Astrocyte (in vitro differentiated cells and primary cell): ENCODE measurements around the gene RLN3.

Experiments
- EZH2 ChIP-seq: IDR thresholded peaks from 2 replicates; pipeline ENCODE4 v1.6.1; 2012; ENCODE audit warnings: mild to moderate bottlenecking, low read length, inconsistent platforms; ENCODE audit not compliant: insufficient read depth
- TF ChIP-seq, protein P1 (sequence below): IDR thresholded peaks from 2 replicates; pipeline ENCODE4 v1.5.1; 2011; ENCODE audit warnings: low read depth, mild to moderate bottlenecking, inconsistent platforms, low read length, moderate library complexity; ENCODE audit not compliant: insufficient read depth

GRCh38 chr19:14005349-14006084, 22.4 kb upstream of the RLN3 start:
- TF ChIP-seq, protein P1, sequence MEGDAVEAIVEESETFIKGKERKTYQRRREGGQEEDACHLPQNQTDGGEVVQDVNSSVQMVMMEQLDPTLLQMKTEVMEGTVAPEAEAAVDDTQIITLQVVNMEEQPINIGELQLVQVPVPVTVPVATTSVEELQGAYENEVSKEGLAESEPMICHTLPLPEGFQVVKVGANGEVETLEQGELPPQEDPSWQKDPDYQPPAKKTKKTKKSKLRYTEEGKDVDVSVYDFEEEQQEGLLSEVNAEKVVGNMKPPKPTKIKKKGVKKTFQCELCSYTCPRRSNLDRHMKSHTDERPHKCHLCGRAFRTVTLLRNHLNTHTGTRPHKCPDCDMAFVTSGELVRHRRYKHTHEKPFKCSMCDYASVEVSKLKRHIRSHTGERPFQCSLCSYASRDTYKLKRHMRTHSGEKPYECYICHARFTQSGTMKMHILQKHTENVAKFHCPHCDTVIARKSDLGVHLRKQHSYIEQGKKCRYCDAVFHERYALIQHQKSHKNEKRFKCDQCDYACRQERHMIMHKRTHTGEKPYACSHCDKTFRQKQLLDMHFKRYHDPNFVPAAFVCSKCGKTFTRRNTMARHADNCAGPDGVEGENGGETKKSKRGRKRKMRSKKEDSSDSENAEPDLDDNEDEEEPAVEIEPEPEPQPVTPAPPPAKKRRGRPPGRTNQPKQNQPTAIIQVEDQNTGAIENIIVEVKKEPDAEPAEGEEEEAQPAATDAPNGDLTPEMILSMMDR = no peak
- no peak for TF ChIP-seq EZH2
